PC-9 (cell line): ENCODE measurements around the gene KLRB1.

Source experiments
- CTCF ChIP-seq: fragments of 200-600 bp; sonication (generic); conservative IDR thresholded peaks from 2 replicates; pipeline ENCODE4 v1.6.1; 2017; ENCODE audit warnings: mixed run types, antibody characterized with exemption, mild to moderate bottlenecking, moderate library complexity
- EZH2 ChIP-seq: fragments of 200-600 bp; sonication (generic); IDR thresholded peaks from 2 replicates; pipeline ENCODE4 v1.8.0; 2017; ENCODE audit warnings: antibody characterized with exemption, low read depth

GRCh38 chr12:9604287-9604686 lies 3.4 kb downstream of the KLRB1 start:
- no peak for TF ChIP-seq CTCF
- no peak for TF ChIP-seq EZH2
